ENCODE results near the gene TREM1.

DNA sequence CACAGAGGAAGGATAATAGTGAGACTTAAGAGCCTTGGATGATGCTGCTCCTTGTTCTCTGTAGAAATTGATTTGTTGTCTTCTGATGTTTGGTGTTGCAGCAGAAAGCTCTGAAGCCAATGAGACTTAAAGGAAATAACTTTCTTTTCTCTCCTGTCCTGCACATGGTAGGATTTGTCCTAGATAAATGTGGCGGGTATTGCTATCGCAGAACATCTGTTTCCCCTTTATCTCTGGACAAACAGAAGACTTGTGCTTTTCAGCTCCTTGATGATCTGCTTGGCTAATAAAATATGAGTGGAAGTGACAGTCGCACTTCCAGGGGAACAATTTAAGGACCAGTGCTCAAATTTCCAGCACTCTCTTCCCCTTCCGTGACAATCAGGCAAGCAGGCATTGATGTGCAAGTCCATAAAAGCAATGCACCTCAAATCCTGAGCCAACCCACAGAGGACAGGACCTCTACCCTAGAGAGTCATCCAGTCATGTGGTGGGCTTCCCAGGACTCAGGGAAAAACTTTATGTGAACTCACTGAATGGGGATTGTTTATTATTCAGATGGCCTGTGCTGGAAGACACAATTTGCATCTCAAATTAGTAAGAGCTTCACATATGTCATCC is 39.1 kb upstream of the TREM1 start:
- TF ChIP-seq POLR2AphosphoS5 (IDR thresholded peaks at IDR 0.05) (no peak), POLR2A (IDR thresholded peaks at IDR 0.05) (no peak), EP300 (IDR thresholded peaks at IDR 0.05) (no peak)
- TF ChIP-seq, protein P1, sequence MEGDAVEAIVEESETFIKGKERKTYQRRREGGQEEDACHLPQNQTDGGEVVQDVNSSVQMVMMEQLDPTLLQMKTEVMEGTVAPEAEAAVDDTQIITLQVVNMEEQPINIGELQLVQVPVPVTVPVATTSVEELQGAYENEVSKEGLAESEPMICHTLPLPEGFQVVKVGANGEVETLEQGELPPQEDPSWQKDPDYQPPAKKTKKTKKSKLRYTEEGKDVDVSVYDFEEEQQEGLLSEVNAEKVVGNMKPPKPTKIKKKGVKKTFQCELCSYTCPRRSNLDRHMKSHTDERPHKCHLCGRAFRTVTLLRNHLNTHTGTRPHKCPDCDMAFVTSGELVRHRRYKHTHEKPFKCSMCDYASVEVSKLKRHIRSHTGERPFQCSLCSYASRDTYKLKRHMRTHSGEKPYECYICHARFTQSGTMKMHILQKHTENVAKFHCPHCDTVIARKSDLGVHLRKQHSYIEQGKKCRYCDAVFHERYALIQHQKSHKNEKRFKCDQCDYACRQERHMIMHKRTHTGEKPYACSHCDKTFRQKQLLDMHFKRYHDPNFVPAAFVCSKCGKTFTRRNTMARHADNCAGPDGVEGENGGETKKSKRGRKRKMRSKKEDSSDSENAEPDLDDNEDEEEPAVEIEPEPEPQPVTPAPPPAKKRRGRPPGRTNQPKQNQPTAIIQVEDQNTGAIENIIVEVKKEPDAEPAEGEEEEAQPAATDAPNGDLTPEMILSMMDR (IDR thresholded peaks at IDR 0.05), result no peak

Data from upper lobe of left lung (tissue), 4 donors.